PC-3 (cell line): ENCODE results near the gene NKD1. TPM values are rescaled to one million over a fixed set of nuclear protein-coding genes. Genes with fewer than 3 reads are reported as not detected.

ENCODE experiments used
- ATAC-seq: fragments of 200-7000 bp; cut with Tn5 transposase; 2 replicates; pipeline ENCODE4 v1.9.1; 2020; ENCODE audit warnings: mild to moderate bottlenecking, moderate library complexity
- BruUV-seq: library from RNA; stranded (reverse); fragments of 400-500 nt; replicated peaks from 2 replicates; lab custom pipeline; 2021; lab: Mats Ljungman, UMichigan
- CTCF ChIA-PET: fragments of 300-600 bp; sonication (Branson Sonifier 250); formaldehyde crosslinking; loops from one replicate; lab custom pipeline; 2022; ENCODE audit warnings: antibody characterized with exemption; lab: Charles Lee
- POLR2A ChIA-PET: fragments of 300-600 bp; sonication (Branson Sonifier 250); formaldehyde crosslinking; loops from one replicate; lab custom pipeline; 2022; ENCODE audit warnings: antibody characterized with exemption; ENCODE audit not compliant: unreplicated experiment; lab: Charles Lee
- DNase-seq: peaks from one replicate; pipeline ENCODE4 v3.0.0-alpha.2; 2015
- H2AFZ ChIP-seq: fragments of 300-600 bp; sonication (generic); 2 replicates; pipeline ENCODE4 v1.6.0; 2016; ENCODE audit warnings: antibody characterized with exemption, low read length
- H3F3A ChIP-seq: fragments of 300-600 bp; sonication (generic); one replicate; pipeline ENCODE4 v1.6.0; 2017; ENCODE audit warnings: antibody characterized with exemption, low read length, control low read depth, mild to moderate bottlenecking; ENCODE audit not compliant: unreplicated experiment
- H3K27ac ChIP-seq: fragments of 300-600 bp; sonication (generic); 2 replicates; pipeline ENCODE4 v1.5.1; 2016; ENCODE audit warnings: mild to moderate bottlenecking, low read length
- H3K27me3 ChIP-seq: fragments of 300-600 bp; sonication (generic); 2 replicates; pipeline ENCODE4 v1.6.1; 2016; ENCODE audit warnings: low read length, mixed read lengths
- H3K36me3 ChIP-seq: fragments of 300-600 bp; sonication (generic); 2 replicates; pipeline ENCODE4 v1.6.1; 2016; ENCODE audit warnings: low read depth, mixed run types, low read length, mixed read lengths
- H3K4me1 ChIP-seq: fragments of 300-600 bp; sonication (generic); 2 replicates; pipeline ENCODE4 v1.5.1; 2016; ENCODE audit warnings: low read length; ENCODE audit not compliant: insufficient read depth
- H3K4me2 ChIP-seq: fragments of 300-600 bp; sonication (generic); 2 replicates; pipeline ENCODE4 v1.6.0; 2016; ENCODE audit warnings: low read length
- H3K4me3 ChIP-seq: fragments of 300-600 bp; sonication (generic); 2 replicates; pipeline ENCODE4 v1.5.1; 2016; ENCODE audit warnings: mild to moderate bottlenecking, low read length, mixed read lengths
- H3K79me2 ChIP-seq: fragments of 300-600 bp; sonication (generic); 2 replicates; pipeline ENCODE4 v1.6.1; 2017; ENCODE audit warnings: low read length, mixed read lengths
- H3K9ac ChIP-seq: fragments of 300-600 bp; sonication (generic); 2 replicates; pipeline ENCODE4 v1.6.0; 2016; ENCODE audit warnings: mild to moderate bottlenecking, low read length
- H3K9me2 ChIP-seq: fragments of 300-600 bp; sonication (generic); replicated peaks from 2 replicates; pipeline ENCODE4 v1.6.1; 2016; ENCODE audit warnings: mixed run types, low read length, mixed read lengths
- H3K9me3 ChIP-seq: fragments of 300-600 bp; sonication (generic); 2 replicates; pipeline ENCODE4 v1.6.1; 2016; ENCODE audit warnings: low read length, mixed read lengths
- H4K20me1 ChIP-seq: fragments of 300-600 bp; sonication (generic); 2 replicates; pipeline ENCODE4 v1.6.1; 2016; ENCODE audit warnings: low read length, mixed read lengths
- EZH2 ChIP-seq: fragments of 300-600 bp; sonication (generic); IDR thresholded peaks from one replicate; pipeline ENCODE4 v1.6.1; 2017; ENCODE audit warnings: antibody characterized with exemption, mild to moderate bottlenecking, low read length; ENCODE audit not compliant: unreplicated experiment
- EZH2phosphoT487 ChIP-seq: fragments of 300-600 bp; sonication (generic); IDR thresholded peaks from 2 replicates; pipeline ENCODE4 v1.6.1; 2018; ENCODE audit warnings: mild to moderate bottlenecking, antibody characterized with exemption, low read length, borderline replicate concordance
- intact Hi-C: fragments of 100-400 bp; cut with micrococcal nuclease; formaldehyde crosslinking; loops from 2 replicates; pipeline ENCODE4 v1.9.0; 2023
- total RNA-seq: library from RNA; depleted of rRNA; stranded (reverse); fragments of >200 nt; gene quantifications from 2 replicates; pipeline ENCODE4 v1.2.3, GENCODE V29; 2014
- TF ChIP-seq, protein P1 (sequence below): fragments of 300-600 bp; sonication (generic); conservative IDR thresholded peaks from 2 replicates; pipeline ENCODE4 v1.5.1; 2017; ENCODE audit warnings: antibody characterized with exemption, low read depth, mild to moderate bottlenecking, low read length

Gene NKD1
- total RNA-seq, 1 experiment from 2014 or later, result 0.07 TPM

DNA sequence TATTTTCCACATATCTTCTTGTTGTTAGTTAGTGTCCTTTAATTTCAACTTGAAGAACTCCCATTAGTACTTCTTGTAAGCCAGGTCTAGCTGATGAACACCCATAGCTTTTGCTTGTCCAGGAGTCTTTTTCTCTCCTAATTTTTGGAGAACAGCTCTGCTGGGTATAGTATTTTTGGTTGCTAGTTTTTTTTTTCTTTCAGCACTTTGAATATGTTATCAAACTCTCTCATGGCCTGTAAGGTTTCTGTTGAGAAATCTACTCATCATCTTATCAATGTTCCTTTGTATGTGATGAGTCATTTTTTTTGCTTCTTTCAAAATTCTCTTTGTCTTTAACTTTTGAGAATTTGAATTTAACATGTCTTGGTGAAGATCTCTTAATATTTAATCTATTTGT, 31.8 kb upstream of the NKD1 start:
- Histone ChIP-seq H3K9ac (no peak overlapping the region), H2AFZ (no peak overlapping the region), H3K4me3 (no peak overlapping the region), H3F3A (no peaks in the 10 kb centered on the region), H3K36me3 (no peaks in the 10 kb centered on the region), H3K27ac (no peak overlapping the region), H3K27me3 (peaks cover 9% of the 10 kb centered on the region; the same call in 1 of the 2 replicates), H3K9me3 (no peaks in the 10 kb centered on the region), H3K9me2 (no peaks in the 10 kb centered on the region), H3K79me2 (no peaks in the 10 kb centered on the region), H4K20me1 (no peaks in the 10 kb centered on the region), H3K4me2 (no peak overlapping the region), H3K4me1 (no peaks in the 10 kb centered on the region)
- no peak for DNase-seq
- ChIA-PET CTCF (no interaction called here), POLR2A (no interaction called here)
- no peak for TF ChIP-seq EZH2phosphoT487
- TF ChIP-seq, protein P1, sequence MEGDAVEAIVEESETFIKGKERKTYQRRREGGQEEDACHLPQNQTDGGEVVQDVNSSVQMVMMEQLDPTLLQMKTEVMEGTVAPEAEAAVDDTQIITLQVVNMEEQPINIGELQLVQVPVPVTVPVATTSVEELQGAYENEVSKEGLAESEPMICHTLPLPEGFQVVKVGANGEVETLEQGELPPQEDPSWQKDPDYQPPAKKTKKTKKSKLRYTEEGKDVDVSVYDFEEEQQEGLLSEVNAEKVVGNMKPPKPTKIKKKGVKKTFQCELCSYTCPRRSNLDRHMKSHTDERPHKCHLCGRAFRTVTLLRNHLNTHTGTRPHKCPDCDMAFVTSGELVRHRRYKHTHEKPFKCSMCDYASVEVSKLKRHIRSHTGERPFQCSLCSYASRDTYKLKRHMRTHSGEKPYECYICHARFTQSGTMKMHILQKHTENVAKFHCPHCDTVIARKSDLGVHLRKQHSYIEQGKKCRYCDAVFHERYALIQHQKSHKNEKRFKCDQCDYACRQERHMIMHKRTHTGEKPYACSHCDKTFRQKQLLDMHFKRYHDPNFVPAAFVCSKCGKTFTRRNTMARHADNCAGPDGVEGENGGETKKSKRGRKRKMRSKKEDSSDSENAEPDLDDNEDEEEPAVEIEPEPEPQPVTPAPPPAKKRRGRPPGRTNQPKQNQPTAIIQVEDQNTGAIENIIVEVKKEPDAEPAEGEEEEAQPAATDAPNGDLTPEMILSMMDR, result no peak
- no peak for TF ChIP-seq EZH2
- BruUV-seq, result no TSS peak
- ATAC-seq, result no peak
- intact Hi-C loops, result no loop called here

DNA sequence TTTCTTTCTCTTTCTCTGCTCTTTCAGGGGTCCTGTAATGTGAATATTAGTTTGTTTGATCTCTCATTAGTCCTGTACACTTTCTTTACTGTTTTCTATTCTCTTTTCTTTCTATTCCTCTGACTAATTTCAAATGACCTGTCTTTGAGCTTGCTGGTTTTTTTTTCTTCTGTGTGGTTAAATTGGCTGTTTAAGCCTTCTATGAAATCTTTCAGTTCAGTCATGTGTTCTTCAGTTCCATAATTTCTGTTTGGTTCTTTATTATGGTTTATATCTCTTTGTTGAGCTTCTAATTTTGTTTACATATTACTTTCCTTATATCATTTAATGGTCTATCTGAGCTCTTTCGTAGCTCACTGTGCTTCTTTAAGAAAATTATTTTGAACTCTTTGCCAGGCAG, 31.3 kb upstream of the NKD1 start:
- Histone ChIP-seq H3K9ac (no peak overlapping the region), H3K4me1 (no peaks in the 10 kb centered on the region), H3K4me2 (no peak overlapping the region), H3K36me3 (no peaks in the 10 kb centered on the region), H3K4me3 (no peak overlapping the region), H3K9me3 (no peaks in the 10 kb centered on the region), H3K27ac (no peak overlapping the region), H2AFZ (no peak overlapping the region), H4K20me1 (no peaks in the 10 kb centered on the region), H3K27me3 (peaks cover 14% of the 10 kb centered on the region; the same call in 1 of the 2 replicates), H3K9me2 (no peaks in the 10 kb centered on the region), H3K79me2 (no peaks in the 10 kb centered on the region), H3F3A (no peaks in the 10 kb centered on the region)
- BruUV-seq, result no TSS peak
- DNase-seq (no peak), ATAC-seq (no peak)
- TF ChIP-seq EZH2 (no peak), EZH2phosphoT487 (no peak)
- TF ChIP-seq, protein P1, result no peak
- CTCF ChIA-PET, result no interaction called here
- POLR2A ChIA-PET, result no interaction called here
- intact Hi-C loops, result no loop called here

DNA sequence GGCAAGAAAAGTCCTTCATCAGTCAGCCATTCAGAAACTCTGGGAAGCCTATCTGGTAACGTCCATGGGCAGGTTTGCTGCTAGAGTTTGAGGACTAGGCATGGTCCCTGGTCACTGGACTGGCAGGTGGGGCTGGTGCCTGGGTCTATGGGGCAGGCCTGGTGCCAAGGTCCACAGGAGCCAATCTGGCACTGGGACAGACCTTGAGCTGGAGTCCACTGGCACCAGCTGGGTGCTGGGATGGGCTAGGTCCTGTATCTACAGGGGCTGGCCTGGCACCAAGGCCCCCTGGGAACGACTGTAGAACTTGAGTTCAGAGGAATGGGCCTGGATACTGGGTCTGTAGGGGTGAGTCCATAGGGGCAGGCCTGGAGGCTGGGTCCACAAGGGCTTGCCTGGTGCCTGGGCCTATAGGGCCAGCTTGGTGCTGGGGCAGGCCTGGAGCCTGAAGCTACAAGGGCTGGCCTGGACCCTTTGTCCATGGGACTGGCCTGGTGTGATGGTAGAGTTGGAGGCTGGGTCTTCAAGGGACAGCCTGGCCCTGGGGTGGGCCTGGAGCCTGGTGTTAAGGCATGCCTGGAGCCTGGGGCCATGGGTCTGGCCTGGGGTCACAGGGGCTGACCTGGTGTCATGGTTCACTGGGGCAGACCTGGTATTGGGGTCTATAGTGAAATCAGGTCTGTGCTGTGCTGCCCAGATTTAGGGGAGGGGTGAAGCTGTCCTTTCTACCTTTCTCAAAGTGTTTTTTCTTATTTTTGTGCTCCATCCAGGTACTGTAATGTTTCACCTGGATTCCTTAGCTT, 30.5 kb upstream of the NKD1 start:
- Histone ChIP-seq H3K4me1 (no peaks in the 10 kb centered on the region), H2AFZ (no peak overlapping the region), H3K4me3 (no peak overlapping the region), H3F3A (no peaks in the 10 kb centered on the region), H3K27me3 (peaks cover 15% of the 10 kb centered on the region; the same call in 1 of the 2 replicates), H3K9me3 (no peaks in the 10 kb centered on the region), H3K36me3 (no peaks in the 10 kb centered on the region), H3K9me2 (no peaks in the 10 kb centered on the region), H3K27ac (no peak overlapping the region), H3K79me2 (no peaks in the 10 kb centered on the region), H3K4me2 (no peak overlapping the region), H3K9ac (no peak overlapping the region), H4K20me1 (no peaks in the 10 kb centered on the region)
- ATAC-seq, result no peak
- CTCF ChIA-PET, result no interaction called here
- intact Hi-C loops, result no loop called here
- no TSS peak for BruUV-seq
- POLR2A ChIA-PET, result no interaction called here
- TF ChIP-seq, protein P1, result no peak
- no peak for DNase-seq
